ENCODE measurements around the gene SLC33A1. TPM values are rescaled to one million over a fixed set of nuclear protein-coding genes. Genes with fewer than 3 reads are reported as not detected.
A peak's percentile ranks its signal among the peaks of the same experiment; 100 is the strongest.

Gene SLC33A1
- total RNA-seq, 1 experiment from 2014 or later = 26.1 TPM

GRCh38 chr3:155805204-155805801 lies 48.9 kb downstream of the SLC33A1 start:
- intact Hi-C loops (cut with micrococcal nuclease; ENCODE audit: unreplicated experiment) = no loop called here
- Histone ChIP-seq H3K9me3 (ENCODE audit: low read depth, low read length, poor library complexity, severe bottlenecking) (no peaks in the 10 kb centered on the region), H3K4me3 (ENCODE audit: low read depth, low read length, poor library complexity, severe bottlenecking) (peak overlapping the region; percentile 88), H3K27ac (ENCODE audit: low read depth, low read length, poor library complexity, severe bottlenecking) (peak overlapping the region; percentile 95), H3K4me1 (ENCODE audit: insufficient read depth, low read length, poor library complexity, severe bottlenecking) (peaks cover 5% of the 10 kb centered on the region), H3K27me3 (replicated peaks; ENCODE audit: insufficient read depth, low read depth, low read length, poor library complexity) (no peaks in the 10 kb centered on the region), H3K36me3 (ENCODE audit: insufficient read depth, low read length, poor library complexity, severe bottlenecking) (no peaks in the 10 kb centered on the region)
- POLR2A ChIA-PET (ENCODE audit: low non-redundant PET) = interaction anchor here (0.6 kb wide), 2 partner anchors 136 to 145 kb away, joined by 4 to 16 read pairs; no protein-coding TSS in a partner anchor
- peak; percentile 50 for DNase-seq (ENCODE audit: low spot score)
- no TSS peak for BruUV-seq (replicated peaks)
- no peak for TF ChIP-seq EZH2 (IDR thresholded peaks at IDR 0.05; ENCODE audit: borderline replicate concordance, low read depth, low read length, poor library complexity, severe bottlenecking)
- no peak for TF ChIP-seq CTCF (conservative IDR thresholded peaks at IDR 0.05; ENCODE audit: low read depth, low read length)
- CTCF ChIA-PET = interaction anchor here (0.5 to 1.7 kb wide), 9 partner anchors 11 to 110 kb away, joined by 3 to 11 read pairs (median 4); partner anchors contain the start of gene SLC33A1

GRCh38 chr3:155804323-155804722 lies 49.9 kb downstream of the SLC33A1 start:
- intact Hi-C loops (cut with micrococcal nuclease; ENCODE audit: unreplicated experiment) = no loop called here
- ChIA-PET POLR2A (ENCODE audit: low non-redundant PET) (no interaction called here), CTCF (no interaction called here)
- BruUV-seq (replicated peaks) = no TSS peak
- Histone ChIP-seq H3K27me3 (replicated peaks; ENCODE audit: insufficient read depth, low read depth, low read length, poor library complexity) (no peaks in the 10 kb centered on the region), H3K9me3 (ENCODE audit: low read depth, low read length, poor library complexity, severe bottlenecking) (no peaks in the 10 kb centered on the region), H3K36me3 (ENCODE audit: insufficient read depth, low read length, poor library complexity, severe bottlenecking) (no peaks in the 10 kb centered on the region), H3K4me3 (ENCODE audit: low read depth, low read length, poor library complexity, severe bottlenecking) (no peak overlapping the region), H3K27ac (ENCODE audit: low read depth, low read length, poor library complexity, severe bottlenecking) (no peak overlapping the region), H3K4me1 (ENCODE audit: insufficient read depth, low read length, poor library complexity, severe bottlenecking) (peaks cover 5% of the 10 kb centered on the region)
- TF ChIP-seq CTCF (conservative IDR thresholded peaks at IDR 0.05; ENCODE audit: low read depth, low read length) = no peak
- no peak for TF ChIP-seq EZH2 (IDR thresholded peaks at IDR 0.05; ENCODE audit: borderline replicate concordance, low read depth, low read length, poor library complexity, severe bottlenecking)
- DNase-seq (ENCODE audit: low spot score) = no peak

- TF ChIP-seq CTCF (conservative IDR thresholded peaks at IDR 0.05; ENCODE audit: low read depth, low read length) = no peak
- no peak for TF ChIP-seq EZH2 (IDR thresholded peaks at IDR 0.05; ENCODE audit: borderline replicate concordance, low read depth, low read length, poor library complexity, severe bottlenecking)
- H3K27me3 ChIP-seq (replicated peaks; ENCODE audit: insufficient read depth, low read depth, low read length, poor library complexity) = no peaks in the 10 kb centered on the region
- DNase-seq (ENCODE audit: low spot score) = no peak
- H3K9me3 ChIP-seq (ENCODE audit: low read depth, low read length, poor library complexity, severe bottlenecking) = no peaks in the 10 kb centered on the region
- ChIA-PET CTCF (no interaction called here), POLR2A (ENCODE audit: low non-redundant PET) (no interaction called here)
- H3K4me3 ChIP-seq (ENCODE audit: low read depth, low read length, poor library complexity, severe bottlenecking) = no peak overlapping the region
- intact Hi-C loops (cut with micrococcal nuclease; ENCODE audit: unreplicated experiment) = no loop called here
- no TSS peak for BruUV-seq (replicated peaks)
- H3K36me3 ChIP-seq (ENCODE audit: insufficient read depth, low read length, poor library complexity, severe bottlenecking) = peaks cover 4% of the 10 kb centered on the region
- H3K27ac ChIP-seq (ENCODE audit: low read depth, low read length, poor library complexity, severe bottlenecking) = no peak overlapping the region
- no peaks in the 10 kb centered on the region for H3K4me1 ChIP-seq (ENCODE audit: insufficient read depth, low read length, poor library complexity, severe bottlenecking)
These were observed 61.7 kb downstream of the SLC33A1 start for GRCh38 chr3:155792532-155792931.

Measured in A673 (cell line).